Suprapubic skin (tissue), 3 donors: ENCODE data around the gene CGRRF1.

Experiments
- POLR2A ChIP-seq, 2 donors: fragments of 450-650 bp; IDR thresholded peaks; one replicate each; pipeline ENCODE4 v1.6.1; 2017; ENCODE audit warnings: antibody characterized with exemption in 2 of 2, mild to moderate bottlenecking in 2 of 2, moderate library complexity in 2 of 2
- TF ChIP-seq, protein P1 (sequence below), 2 donors: fragments of 200-600 bp in 1 of 2; fragments of 450-650 bp in 1 of 2; sonication (generic) in 1 of 2; IDR thresholded peaks; one replicate each; pipeline ENCODE4 v1.5.1; 2016 to 2019; ENCODE audit warnings: antibody characterized with exemption in 2 of 2, mild to moderate bottlenecking in 1 of 2, moderate library complexity in 1 of 2

DNA sequence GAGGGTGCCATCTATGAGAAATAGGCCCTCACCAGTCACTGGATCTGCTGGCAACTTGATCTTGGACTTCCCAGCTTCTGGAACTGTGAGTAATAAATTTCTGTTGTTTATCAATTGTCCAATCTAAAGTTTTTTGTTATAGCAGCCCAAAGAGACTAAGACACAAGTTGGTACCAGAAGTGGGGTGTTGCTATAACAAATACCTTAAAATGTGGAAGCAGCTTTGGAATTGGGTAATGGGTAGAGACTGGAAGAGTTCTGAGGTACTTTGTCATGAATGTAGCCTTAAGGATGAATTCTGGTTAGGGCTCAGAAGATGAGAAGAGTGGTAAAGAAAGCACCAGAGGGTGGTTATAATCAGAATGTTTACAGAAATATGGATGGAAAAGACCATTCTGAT lies 42.4 kb upstream of the CGRRF1 start:
- TF ChIP-seq, protein P1, sequence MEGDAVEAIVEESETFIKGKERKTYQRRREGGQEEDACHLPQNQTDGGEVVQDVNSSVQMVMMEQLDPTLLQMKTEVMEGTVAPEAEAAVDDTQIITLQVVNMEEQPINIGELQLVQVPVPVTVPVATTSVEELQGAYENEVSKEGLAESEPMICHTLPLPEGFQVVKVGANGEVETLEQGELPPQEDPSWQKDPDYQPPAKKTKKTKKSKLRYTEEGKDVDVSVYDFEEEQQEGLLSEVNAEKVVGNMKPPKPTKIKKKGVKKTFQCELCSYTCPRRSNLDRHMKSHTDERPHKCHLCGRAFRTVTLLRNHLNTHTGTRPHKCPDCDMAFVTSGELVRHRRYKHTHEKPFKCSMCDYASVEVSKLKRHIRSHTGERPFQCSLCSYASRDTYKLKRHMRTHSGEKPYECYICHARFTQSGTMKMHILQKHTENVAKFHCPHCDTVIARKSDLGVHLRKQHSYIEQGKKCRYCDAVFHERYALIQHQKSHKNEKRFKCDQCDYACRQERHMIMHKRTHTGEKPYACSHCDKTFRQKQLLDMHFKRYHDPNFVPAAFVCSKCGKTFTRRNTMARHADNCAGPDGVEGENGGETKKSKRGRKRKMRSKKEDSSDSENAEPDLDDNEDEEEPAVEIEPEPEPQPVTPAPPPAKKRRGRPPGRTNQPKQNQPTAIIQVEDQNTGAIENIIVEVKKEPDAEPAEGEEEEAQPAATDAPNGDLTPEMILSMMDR (IDR thresholded peaks at IDR 0.05) = no peak
- no peak for TF ChIP-seq POLR2A (IDR thresholded peaks at IDR 0.05)
